ENCODE results near the gene TAF1C.

DNA sequence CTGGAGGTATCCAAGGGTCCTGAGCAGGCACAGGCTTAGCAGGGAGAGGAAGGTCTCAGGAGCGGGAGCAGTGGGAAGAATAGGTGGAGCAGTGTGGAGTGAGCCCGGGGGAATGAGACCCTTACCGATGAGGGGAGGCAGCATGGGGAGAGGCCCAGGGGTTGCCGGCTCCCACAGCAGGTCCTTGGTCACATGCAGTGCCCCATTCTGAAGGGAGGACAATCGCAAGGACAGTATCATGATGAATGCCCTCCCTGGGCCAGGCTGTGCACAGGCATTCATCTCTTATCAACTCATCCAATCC lies 3.3 kb downstream of the TAF1C start:
- TF ChIP-seq CREB1 (CRISPR knock-in tag; IDR thresholded peaks at IDR 0.05): no peak
- TF ChIP-seq CTCF (IDR thresholded peaks at IDR 0.05): no peak
- no peak for TF ChIP-seq HMGA2 (CRISPR knock-in tag; IDR thresholded peaks at IDR 0.05)
